Measurements from ENCODE around the gene JAK1. TPM values are rescaled to one million over a fixed set of nuclear protein-coding genes. Genes with fewer than 3 reads are reported as not detected.

Gene JAK1
- total and polyA plus RNA-seq, 11 donors, result 20.5 to 189 (median 94.8) TPM

- Histone ChIP-seq H3K27me3 (no peaks in the 10 kb centered on the region), H3K27ac (no peak overlapping the region), H3K4me1 (peaks cover 0 to 15% (median 0%) of the 10 kb centered on the region in 12 donors), H3K9me3 (no peaks in the 10 kb centered on the region), H3K4me3 (no peak overlapping the region), H3K36me3 (peaks cover 0 to 8% (median 0%) of the 10 kb centered on the region in 9 donors)
- no peak for ATAC-seq
- 83 to 89% (median 85%) methylated on average over 1 of the region's 1 CpG for WGBS, 4 donors
- intact Hi-C loops (cut with DNase I), result loop anchor here in 2 of 10 donors (5.0 to 10.0 kb wide), 2 partner anchors 53 to 734 kb away; no protein-coding TSS in a partner anchor
- DNase-seq, result no peak
- TF ChIP-seq POLR2A (IDR thresholded peaks at IDR 0.05) (no peak), CTCF (IDR thresholded peaks at IDR 0.05) (no peak)
Measured at GRCh38 chr1:65009176-65009575, 42.8 kb upstream of the JAK1 start.

GRCh38 chr1:65006806-65007205 lies 40.5 kb upstream of the JAK1 start:
- no peak for TF ChIP-seq POLR2A (IDR thresholded peaks at IDR 0.05)
- no peak for TF ChIP-seq CTCF (IDR thresholded peaks at IDR 0.05)

GRCh38 chr1:65003316-65003664 lies 36.9 kb upstream of the JAK1 start:
- H3K36me3 ChIP-seq, result peaks cover 0 to 4% (median 0%) of the 10 kb centered on the region in 9 donors
- TF ChIP-seq CTCF (IDR thresholded peaks at IDR 0.05) (no peak), POLR2A (IDR thresholded peaks at IDR 0.05) (no peak)
- 35 to 60% (median 46%) methylated on average over 11 of the region's 11 CpGs for WGBS, 4 donors
- no peaks in the 10 kb centered on the region for H3K27me3 ChIP-seq
- intact Hi-C loops (cut with DNase I), result loop anchor here in 6 of 10 donors (2.0 to 10.0 kb wide), 5 partner anchors 36 to 728 kb away; partner anchors contain the start of gene JAK1 (in 4 of the 6)
- ATAC-seq (no peak), DNase-seq (no peak)
- H3K27ac ChIP-seq, result peak overlapping the region; percentile 61 to 98 (median 92)
- peaks cover 0 to 13% (median 6%) of the 10 kb centered on the region in 12 donors for H3K9me3 ChIP-seq
- peak overlapping the region in 11 of 12 donors; percentile 44 to 82 (median 69) for H3K4me3 ChIP-seq
- peaks cover 4 to 31% (median 16%) of the 10 kb centered on the region in 12 donors for H3K4me1 ChIP-seq

More at GRCh38 chr1:65006806-65007205, 40.5 kb upstream of the JAK1 start:
- 94 to 99% (median 96%) methylated on average over 2 of the region's 2 CpGs for WGBS, 4 donors
- peaks cover 4 to 34% (median 11%) of the 10 kb centered on the region in 12 donors for H3K4me1 ChIP-seq
- H3K27ac ChIP-seq, result no peak overlapping the region
- DNase-seq (no peak), ATAC-seq (no peak)
- no peaks in the 10 kb centered on the region for H3K27me3 ChIP-seq
- no peak overlapping the region for H3K4me3 ChIP-seq
- no peaks in the 10 kb centered on the region for H3K9me3 ChIP-seq
- intact Hi-C loops (cut with DNase I), result loop anchor here in 2 of 10 donors (5.0 to 10.0 kb wide), 2 partner anchors 55 to 732 kb away; no protein-coding TSS in a partner anchor
- H3K36me3 ChIP-seq, result peaks cover 0 to 8% (median 0%) of the 10 kb centered on the region in 9 donors

GRCh38 chr1:65002508-65003315 lies 36.4 kb upstream of the JAK1 start:
- H3K27me3 ChIP-seq, result no peaks in the 10 kb centered on the region
- H3K36me3 ChIP-seq, result peaks cover 0 to 8% (median 0%) of the 10 kb centered on the region in 9 donors
- peak overlapping the region; percentile 78 to 98 (median 92) for H3K27ac ChIP-seq
- 2 to 10% (median 6%) methylated on average over 45 to 72 of the region's 72 CpGs for WGBS, 4 donors
- intact Hi-C loops (cut with DNase I), result loop anchor here in 6 of 10 donors (2.0 to 10.0 kb wide), 5 partner anchors 35 to 728 kb away; partner anchors contain the start of gene JAK1 (in 4 of the 6)
- DNase-seq (peak; percentile 79 to 91 (median 88)), ATAC-seq (peak; percentile 56 to 93 (median 86))
- H3K4me3 ChIP-seq, result peak overlapping the region; percentile 27 to 82 (median 67)
- H3K9me3 ChIP-seq, result peaks cover 0 to 19% (median 8%) of the 10 kb centered on the region in 12 donors
- H3K4me1 ChIP-seq, result peaks cover 4 to 31% (median 16%) of the 10 kb centered on the region in 12 donors
- peak in 1 of 2 donors; percentile 42 for TF ChIP-seq POLR2A (IDR thresholded peaks at IDR 0.05)
- peak in 1 of 12 donors; percentile 5 for TF ChIP-seq CTCF (IDR thresholded peaks at IDR 0.05)
